KOPT-K1 (cell line): ENCODE data around the gene STAT6.

ENCODE experiments used
- H3K27ac ChIP-seq: fragments of 200-600 bp; sonication (generic); 2 replicates; pipeline ENCODE4 v1.5.1; 2016; ENCODE audit warnings: antibody characterized with exemption, mild to moderate bottlenecking, low read depth, low read length; ENCODE audit not compliant: poor library complexity, severe bottlenecking
- H3K36me3 ChIP-seq: fragments of 200-600 bp; sonication (generic); 2 replicates; pipeline ENCODE4 v1.5.1; 2017; ENCODE audit warnings: antibody characterized with exemption, mild to moderate bottlenecking, low read length, moderate library complexity; ENCODE audit not compliant: insufficient read depth
- H3K9me3 ChIP-seq: fragments of 200-600 bp; sonication (generic); 2 replicates; pipeline ENCODE4 v1.5.1; 2017; ENCODE audit warnings: antibody characterized with exemption, low read length, mild to moderate bottlenecking; ENCODE audit not compliant: insufficient read depth, poor library complexity, severe bottlenecking

STAT6 gene

DNA sequence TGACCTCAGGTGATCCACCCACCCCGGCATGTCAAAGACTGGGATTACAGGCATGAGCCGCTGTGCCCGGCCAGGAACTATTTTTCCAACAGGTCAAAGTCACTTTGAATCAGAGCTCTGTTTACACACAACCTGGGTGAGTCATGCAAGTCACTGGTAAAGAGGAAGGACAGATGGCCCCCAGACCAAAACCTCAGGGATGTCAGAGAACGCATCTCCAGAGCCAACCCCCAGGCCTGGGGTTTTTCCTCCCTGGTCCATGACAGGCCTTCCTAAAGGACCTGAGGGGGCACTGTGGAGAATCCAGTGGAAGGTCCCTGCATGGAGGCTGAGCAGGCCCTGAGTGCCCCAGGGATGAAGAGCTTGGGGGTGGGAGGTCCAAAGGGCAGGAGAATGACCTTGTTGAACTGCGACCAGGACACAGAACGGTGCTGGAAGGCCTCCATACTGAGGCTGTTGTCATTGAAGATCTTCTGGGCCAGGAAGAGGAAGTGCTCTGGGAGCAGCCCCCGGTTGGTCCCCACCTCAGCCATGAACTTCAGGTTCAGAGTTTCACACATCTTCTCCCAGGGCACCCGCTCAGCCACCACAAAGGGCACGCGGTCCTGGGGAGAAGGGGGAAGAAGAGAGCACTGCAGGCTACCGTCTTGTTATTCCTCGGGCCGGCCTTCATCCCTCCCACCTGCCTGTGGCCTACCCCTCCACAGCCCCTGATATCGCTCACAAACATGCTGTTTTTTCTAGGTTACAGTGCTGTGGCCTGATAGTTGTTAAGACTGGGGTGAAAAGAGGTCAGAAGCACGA lies 9.1 kb downstream of the STAT6 start:
- Histone ChIP-seq H3K36me3 (peaks cover 86% of the 10 kb centered on the region), H3K9me3 (no peaks in the 10 kb centered on the region), H3K27ac (no peak overlapping the region)

DNA sequence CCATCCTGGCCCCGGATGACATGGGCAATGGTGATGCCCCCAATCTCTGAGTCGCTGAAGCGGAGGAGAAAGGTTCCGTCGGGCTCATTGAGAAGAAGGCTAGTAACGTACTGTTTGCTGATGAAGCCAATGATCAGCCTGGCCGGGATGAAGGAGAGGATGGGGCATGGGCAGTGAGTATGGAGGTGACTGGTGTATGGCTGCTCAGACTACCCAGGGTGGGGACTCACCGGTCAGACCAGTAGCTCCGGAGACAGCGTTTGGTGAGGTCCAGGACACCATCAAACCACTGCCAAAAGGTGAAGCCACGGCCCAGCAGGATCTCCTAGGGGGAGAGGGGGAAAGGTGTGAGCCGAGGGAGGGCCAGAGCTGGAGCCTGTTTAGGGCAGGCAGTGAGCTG lies 11.4 kb downstream of the STAT6 start:
- H3K36me3 ChIP-seq = peaks cover 86% of the 10 kb centered on the region
- no peak overlapping the region for H3K27ac ChIP-seq
- H3K9me3 ChIP-seq = no peaks in the 10 kb centered on the region

DNA sequence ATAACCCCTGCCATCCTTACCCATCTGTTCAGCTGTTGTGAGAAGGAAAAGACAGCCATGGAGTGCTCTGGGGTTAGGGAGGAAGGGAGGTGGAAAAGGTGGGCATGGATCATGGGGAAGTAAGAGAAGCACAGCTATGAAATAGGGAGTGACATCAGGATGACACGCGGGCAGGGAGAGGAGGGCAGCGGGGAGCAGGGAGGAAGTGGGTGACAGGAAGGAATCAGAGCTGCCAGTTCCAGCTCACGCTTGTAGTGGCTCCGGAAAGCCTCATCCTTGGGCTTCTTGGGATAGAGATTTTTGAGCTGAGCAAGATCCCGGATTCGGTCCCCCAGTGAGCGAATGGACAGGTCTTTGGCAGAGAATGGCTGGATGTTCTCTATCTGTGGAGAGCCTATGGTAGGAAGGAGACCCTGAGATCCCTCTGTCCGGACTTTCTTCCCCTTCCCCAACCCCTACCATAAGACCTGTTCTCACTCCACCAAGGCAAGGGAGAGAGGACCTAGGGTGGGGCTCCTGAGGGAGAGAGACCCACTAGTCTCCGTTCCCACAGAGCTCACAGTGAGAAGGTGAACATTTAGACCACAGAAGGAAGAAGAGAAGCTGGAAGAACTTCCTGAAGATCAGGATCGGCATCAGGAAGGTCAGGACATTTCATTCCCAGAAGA lies 12.0 kb downstream of the STAT6 start:
- Histone ChIP-seq H3K27ac (no peak overlapping the region), H3K9me3 (no peaks in the 10 kb centered on the region), H3K36me3 (peaks cover 86% of the 10 kb centered on the region)

DNA sequence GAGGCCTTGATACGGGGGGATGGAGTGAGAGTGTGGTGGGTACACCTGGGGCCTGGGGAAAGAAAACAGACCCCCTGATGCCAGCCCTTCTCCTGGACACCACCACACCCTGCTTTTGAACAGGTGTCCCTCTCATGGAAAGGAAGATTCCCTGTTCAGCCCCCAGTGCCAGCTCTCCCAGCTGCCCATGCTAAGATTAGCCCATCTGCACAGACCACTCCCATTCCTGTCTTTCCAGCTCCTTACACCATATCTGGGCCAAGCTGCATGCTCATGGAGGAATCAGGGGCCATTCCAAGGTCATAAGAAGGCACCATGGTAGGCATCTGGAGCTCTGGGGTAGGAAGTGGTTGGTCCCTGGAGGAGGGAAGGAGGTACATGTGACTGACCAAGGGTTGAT lies 12.6 kb downstream of the STAT6 start:
- Histone ChIP-seq H3K27ac (no peak overlapping the region), H3K9me3 (no peaks in the 10 kb centered on the region), H3K36me3 (peaks cover 85% of the 10 kb centered on the region)

DNA sequence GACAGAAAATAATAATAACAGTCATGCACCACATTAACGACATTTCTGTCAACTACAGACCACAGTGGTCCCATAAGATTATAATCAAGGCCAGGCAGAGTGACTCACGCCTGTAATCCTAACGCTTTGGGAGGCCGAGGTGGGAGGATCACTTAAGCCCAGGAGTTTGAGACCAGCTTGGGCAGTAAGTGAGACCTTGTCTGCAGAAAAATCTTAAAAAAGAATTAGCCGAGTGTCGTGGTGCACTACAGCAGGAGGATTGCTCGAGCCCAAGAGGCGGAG lies 13.7 kb downstream of the STAT6 start:
- Histone ChIP-seq H3K27ac (no peak overlapping the region), H3K36me3 (peaks cover 89% of the 10 kb centered on the region)

DNA sequence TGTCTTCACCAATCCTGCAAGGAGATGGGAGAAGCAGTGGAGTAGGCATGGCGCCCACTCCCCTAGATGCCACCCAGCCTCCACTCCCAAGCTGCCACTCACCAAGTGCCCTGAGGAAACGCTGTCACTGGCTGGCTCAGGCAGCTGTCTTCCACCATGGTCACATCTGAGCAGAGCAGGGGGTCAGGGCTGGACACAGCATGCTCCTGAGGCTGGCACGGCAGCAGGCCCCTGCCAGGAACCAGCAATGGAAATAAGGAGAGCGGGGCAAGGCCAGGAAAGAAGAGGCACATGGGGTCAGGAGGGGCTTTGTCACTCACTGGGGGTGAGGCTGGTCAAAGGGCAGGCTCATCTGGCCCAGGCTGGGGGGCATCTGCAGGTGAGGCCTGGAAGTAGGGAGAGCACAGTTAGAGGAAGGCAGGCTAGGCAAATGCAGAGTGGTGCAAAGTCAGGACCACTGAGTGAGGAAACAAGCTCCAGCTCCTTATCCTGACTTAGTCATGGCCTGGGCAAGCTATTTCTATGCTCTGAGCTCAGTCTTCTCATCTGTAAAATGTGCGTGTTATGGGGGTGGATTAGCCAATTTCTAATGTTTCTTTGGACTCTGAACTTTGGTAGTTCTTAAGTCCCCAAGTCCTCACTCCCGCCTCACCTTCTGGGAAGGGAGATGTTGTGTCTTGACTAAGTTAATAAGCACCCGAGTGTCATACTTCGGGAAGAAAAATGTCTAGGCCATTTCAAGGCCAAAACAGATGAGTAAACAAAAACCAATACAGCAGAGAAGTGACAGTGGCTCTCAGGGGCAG lies 14.2 kb downstream of the STAT6 start:
- Histone ChIP-seq H3K27ac (no peak overlapping the region), H3K9me3 (no peaks in the 10 kb centered on the region), H3K36me3 (peaks cover 89% of the 10 kb centered on the region)

More for the DNA sequence above, 13.7 kb downstream of the STAT6 start:
- no peaks in the 10 kb centered on the region for H3K9me3 ChIP-seq

GRCh38 chr12:57096099-57096572 lies 15.0 kb downstream of the STAT6 start:
- Histone ChIP-seq H3K36me3 (peaks cover 93% of the 10 kb centered on the region), H3K27ac (no peak overlapping the region), H3K9me3 (no peaks in the 10 kb centered on the region)

DNA sequence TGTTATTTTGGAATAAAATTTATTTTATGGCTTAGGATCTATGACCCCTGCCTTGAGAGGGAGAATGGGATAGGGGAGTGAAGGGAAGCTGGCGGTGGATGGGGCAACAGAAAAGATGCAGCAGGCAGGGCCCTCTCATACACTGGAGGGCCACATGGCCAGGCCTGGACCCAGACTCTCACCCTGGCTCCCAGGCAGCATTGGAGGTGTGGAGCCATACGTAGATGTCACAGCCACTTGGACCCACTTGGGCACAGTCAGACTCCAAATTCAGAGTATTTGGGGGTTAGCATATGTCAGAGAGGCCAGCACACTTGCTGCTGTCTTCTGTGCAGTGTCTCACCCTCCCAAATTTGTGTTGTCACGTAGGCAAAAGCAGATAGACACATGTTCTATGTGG lies 15.7 kb downstream of the STAT6 start:
- Histone ChIP-seq H3K36me3 (peaks cover 94% of the 10 kb centered on the region), H3K9me3 (no peaks in the 10 kb centered on the region), H3K27ac (no peak overlapping the region)

DNA sequence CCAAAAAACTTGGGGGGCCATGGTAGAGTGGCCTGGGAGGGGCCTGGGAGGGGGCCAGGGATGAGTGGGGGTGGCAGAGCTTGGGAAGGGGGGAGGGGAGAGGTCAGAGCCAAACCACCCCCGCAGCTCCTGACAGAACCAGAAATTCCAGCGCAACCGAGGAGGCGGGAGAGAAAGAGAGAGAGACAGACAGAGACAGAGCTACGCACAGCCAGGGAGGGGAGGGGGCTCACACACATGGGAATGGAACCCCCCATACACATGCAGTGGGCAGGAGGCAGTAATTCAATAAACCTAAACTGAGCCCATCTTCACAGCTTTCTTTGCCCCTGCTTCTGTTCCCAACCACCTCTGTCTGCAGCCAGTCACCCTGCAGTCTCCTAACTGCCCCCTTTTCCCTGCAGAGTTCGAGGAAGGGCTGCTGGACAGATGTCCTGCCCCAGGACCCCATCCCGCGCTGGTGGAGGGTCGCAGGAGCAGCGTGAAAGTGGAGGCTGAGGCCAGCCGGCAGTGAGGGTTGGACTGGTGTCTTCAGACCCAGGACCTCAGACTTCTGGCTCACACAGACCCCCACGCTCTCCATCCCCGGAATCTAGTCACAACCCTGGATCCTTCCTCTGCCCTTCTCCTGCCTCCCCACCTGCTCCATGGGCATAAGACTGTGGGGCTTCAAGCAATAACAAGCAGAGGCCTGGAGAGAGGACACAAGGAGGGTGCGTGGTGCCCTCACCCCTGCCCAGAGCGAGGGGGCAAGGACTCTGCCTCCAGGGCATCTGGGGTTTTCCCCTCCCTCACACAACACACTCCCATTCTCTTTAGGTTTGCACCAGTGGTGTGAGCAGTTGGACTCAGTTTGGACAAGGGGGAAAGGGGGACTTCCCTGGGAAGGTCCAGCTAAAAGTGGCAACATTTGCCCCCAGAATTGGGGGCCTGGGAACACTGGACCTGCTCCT lies 16.7 kb downstream of the STAT6 start:
- Histone ChIP-seq H3K27ac (peak overlapping the region; percentile 19), H3K36me3 (peaks cover 84% of the 10 kb centered on the region), H3K9me3 (no peaks in the 10 kb centered on the region)

DNA sequence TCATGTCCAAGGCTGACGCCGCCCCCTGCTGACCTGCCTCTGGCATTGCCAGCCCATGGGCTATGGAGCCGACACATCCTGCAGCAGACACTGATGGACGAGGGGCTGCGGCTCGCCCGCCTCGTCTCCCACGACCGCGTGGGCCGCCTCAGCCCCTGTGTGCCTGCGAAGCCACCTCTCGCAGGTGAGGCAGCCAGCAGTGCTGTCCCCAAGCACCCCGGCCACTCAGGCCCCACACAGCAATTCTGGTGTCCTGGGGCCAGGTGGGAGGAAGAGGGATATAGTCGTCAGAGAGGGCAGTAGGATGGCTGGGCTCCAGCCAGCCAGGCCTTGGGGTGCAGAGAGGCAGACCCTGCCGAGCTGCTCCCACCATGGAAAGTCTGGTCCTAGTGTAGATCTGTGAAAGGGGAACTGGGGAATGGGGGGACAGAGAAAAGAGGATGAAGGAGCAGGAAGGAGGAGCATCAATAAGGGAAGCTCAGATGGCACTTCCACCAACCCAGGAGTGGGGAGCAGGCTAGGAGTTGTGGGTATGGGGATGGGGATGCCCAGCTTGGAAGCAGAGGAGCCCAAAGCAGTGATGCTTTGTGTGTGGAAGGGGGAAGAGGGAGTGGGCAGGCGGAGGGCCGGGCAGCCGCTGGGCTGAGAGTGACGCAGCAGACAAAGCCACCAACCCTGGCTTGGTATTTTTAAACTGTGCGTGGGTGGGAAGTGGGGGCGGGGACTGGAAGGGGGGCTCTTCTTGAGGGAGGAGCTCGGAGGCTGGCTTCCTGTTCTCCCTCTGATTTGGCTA lies 17.6 kb downstream of the STAT6 start:
- Histone ChIP-seq H3K27ac (peak overlapping the region; percentile 47), H3K36me3 (peaks cover 76% of the 10 kb centered on the region), H3K9me3 (no peaks in the 10 kb centered on the region)

DNA sequence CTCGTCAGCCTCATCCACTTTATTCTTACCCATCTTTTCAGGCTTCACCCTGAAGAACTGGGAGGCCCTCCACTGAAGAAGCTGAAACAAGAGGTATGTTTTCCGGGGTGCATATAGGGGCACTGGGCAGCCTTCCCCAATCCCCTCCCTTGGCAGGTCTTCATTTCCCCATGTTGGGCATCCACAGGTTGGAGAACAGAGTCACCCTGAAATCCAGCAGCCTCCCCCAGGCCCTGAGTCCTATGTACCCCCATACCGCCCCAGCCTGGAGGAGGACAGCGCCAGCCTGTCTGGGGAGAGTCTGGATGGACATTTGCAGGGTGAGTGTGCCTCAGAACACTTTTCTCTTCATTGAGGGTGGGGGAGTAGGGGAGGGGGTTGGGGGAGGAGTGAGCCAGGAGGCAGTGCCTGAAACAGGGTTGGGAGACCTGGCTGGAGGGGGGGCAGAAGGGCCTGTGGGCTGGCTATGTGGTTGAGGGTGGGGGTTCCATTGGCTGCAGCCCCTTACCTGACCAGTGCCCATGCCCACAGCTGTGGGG lies 18.2 kb downstream of the STAT6 start:
- Histone ChIP-seq H3K36me3 (peaks cover 69% of the 10 kb centered on the region), H3K27ac (no peak overlapping the region), H3K9me3 (no peaks in the 10 kb centered on the region)

- Histone ChIP-seq H3K36me3 (peaks cover 65% of the 10 kb centered on the region), H3K9me3 (no peaks in the 10 kb centered on the region), H3K27ac (no peak overlapping the region)
Measured at GRCh38 chr12:57092529-57092862, 18.7 kb downstream of the STAT6 start.

DNA sequence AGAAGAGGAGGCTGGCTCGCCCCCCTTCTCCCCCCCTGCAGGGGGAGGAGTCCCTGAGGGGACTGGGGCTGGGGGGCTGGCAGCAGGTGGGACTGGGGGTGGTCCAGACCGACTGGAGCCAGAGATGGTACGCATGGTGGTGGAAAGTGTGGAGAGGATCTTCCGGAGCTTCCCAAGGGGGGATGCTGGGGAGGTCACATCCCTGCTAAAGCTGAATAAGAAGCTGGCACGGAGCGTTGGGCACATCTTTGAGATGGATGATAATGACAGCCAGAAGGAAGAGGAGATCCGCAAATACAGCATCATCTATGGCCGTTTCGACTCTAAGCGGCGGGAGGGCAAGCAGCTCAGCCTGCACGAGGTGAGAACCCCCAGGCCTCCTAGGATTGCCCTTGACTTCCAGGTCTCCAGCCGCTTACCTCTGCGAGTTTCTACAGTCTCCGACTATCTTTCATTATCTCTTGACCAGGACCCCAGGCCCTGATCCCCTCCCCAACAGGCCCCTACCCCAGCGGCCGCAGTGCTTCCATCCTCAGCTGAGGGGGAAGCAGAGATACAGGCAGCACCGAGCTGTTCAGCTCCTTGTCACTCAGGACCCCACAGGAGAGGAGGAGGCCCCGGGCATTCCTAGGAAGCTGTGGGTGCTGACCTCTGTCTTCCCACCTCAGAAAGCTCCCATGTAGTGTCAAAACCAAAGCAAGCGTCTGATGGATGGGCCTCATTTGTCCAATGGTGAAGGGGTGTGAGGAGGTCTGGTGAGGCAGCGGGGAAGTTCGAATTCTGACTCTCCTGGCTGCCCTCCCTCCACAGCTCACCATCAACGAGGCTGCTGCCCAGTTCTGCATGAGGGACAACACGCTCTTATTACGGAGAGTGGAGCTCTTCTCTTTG lies 19.3 kb downstream of the STAT6 start:
- no peaks in the 10 kb centered on the region for H3K9me3 ChIP-seq
- H3K36me3 ChIP-seq = peaks cover 58% of the 10 kb centered on the region

More for the DNA sequence above, 19.3 kb downstream of the STAT6 start:
- no peak overlapping the region for H3K27ac ChIP-seq
